ENCODE results near the gene ALPG. TPM values are rescaled to one million over a fixed set of nuclear protein-coding genes. Genes with fewer than 3 reads are reported as not detected.
A peak's percentile ranks its signal among the peaks of the same experiment; 100 is the strongest.
"Not testable (repeated sequence)": the region's sequence is repeated elsewhere in the genome, so short reads cannot be mapped to it uniquely, and the experiment has no call there.

The ALPG gene
- total RNA-seq, 1 donor from 2014 or later: not detected

DNA sequence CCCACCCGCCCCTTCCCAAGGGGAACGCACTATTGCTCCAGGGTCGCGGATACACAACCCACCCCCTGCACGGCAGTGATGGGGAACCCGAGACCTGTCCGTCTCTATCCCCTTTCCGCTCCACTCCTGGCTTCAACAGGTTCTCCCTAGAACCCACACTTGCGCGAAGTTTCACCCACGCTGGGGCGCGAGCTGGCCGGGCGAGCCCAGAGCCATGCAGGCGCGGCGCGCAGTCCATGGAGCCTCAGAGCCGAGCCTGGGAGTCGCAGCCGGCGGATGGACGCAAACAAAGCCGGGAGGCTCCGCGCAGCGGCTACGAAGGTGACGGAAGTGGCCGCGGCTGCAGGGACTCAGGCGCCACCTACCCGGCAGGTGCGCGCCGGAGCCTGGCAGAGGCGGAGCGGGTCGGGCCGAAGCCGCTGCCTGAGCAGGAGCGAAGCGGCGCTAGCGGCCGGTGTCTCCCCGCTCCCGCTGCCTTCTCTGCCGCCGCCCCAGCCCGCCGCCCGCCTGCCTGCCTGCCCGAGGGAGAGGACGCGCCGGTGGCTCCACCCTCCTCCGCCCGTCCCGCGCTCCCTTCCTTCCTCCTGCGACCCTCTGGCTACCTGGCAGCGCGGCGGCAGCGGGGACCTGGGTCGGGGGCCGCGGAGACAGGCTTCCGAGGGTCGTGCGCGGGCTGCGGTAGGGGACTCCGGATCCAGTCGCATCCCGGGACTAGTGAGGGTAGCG is 14.0 kb downstream of the ALPG start:
- H3K27ac Mint-ChIP-seq: no peak overlapping the region
- DNase-seq (ENCODE audit: low spot score): peak; percentile 23
- intact Hi-C loops (cut with micrococcal nuclease): no loop called here
- H3K36me3 Mint-ChIP-seq (ENCODE audit: low read depth): peaks cover 5% of the 10 kb centered on the region
- H3K27me3 Mint-ChIP-seq (ENCODE audit: low read depth): peaks cover 53% of the 10 kb centered on the region
- H3K4me1 Mint-ChIP-seq (ENCODE audit: low read depth): peaks cover 6% of the 10 kb centered on the region
- no peak overlapping the region for H3K4me3 Mint-ChIP-seq (ENCODE audit: low read depth)
- H3K9me3 Mint-ChIP-seq: peaks cover 9% of the 10 kb centered on the region

GRCh38 chr2:232421189-232421785 is 14.6 kb downstream of the ALPG start:
- H3K4me3 Mint-ChIP-seq (ENCODE audit: low read depth): no peak overlapping the region
- intact Hi-C loops (cut with micrococcal nuclease): no loop called here
- H3K27me3 Mint-ChIP-seq (ENCODE audit: low read depth): peaks cover 54% of the 10 kb centered on the region

DNA sequence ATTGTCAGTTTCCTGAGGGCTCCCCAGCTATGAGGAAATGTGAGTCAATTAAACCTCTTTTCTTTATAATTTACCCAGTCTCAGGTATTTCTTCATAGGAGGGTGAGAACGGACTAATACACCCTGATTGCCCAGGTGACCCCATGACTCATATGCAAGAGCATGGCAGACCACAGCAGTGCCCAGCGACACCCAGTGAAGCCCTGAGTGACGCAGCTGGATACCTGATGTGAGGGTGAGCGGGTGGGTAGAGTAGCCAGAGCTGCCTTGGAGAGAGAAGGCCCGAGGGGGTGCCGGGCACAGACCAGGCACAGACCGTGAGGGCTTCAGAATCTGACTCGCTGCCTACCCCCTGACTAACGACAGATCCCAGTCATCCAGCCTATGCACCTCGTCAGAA is 15.4 kb downstream of the ALPG start:
- no peak for DNase-seq (ENCODE audit: low spot score)
- no peak overlapping the region for H3K4me3 Mint-ChIP-seq (ENCODE audit: low read depth)
- intact Hi-C loops (cut with micrococcal nuclease): no loop called here
- no peak overlapping the region for H3K27ac Mint-ChIP-seq
- H3K27me3 Mint-ChIP-seq (ENCODE audit: low read depth): peaks cover 54% of the 10 kb centered on the region
- H3K36me3 Mint-ChIP-seq (ENCODE audit: low read depth): peaks cover 5% of the 10 kb centered on the region
- peaks cover 6% of the 10 kb centered on the region for H3K4me1 Mint-ChIP-seq (ENCODE audit: low read depth)
- peaks cover 9% of the 10 kb centered on the region for H3K9me3 Mint-ChIP-seq

More at GRCh38 chr2:232421189-232421785, 14.6 kb downstream of the ALPG start:
- H3K4me1 Mint-ChIP-seq (ENCODE audit: low read depth): peaks cover 6% of the 10 kb centered on the region
- no peak overlapping the region for H3K27ac Mint-ChIP-seq
- H3K36me3 Mint-ChIP-seq (ENCODE audit: low read depth): peaks cover 5% of the 10 kb centered on the region
- no peak for DNase-seq (ENCODE audit: low spot score)
- peaks cover 9% of the 10 kb centered on the region for H3K9me3 Mint-ChIP-seq

- DNase-seq (ENCODE audit: low spot score); H3K4me1 Mint-ChIP-seq (ENCODE audit: low read depth); H3K4me3 Mint-ChIP-seq (ENCODE audit: low read depth); H3K9me3 Mint-ChIP-seq; H3K27ac Mint-ChIP-seq; H3K36me3 Mint-ChIP-seq (ENCODE audit: low read depth); intact Hi-C loops (cut with micrococcal nuclease): not testable (repeated sequence)
- H3K27me3 Mint-ChIP-seq (ENCODE audit: low read depth): peaks cover 50% of the 10 kb centered on the region
Observed at GRCh38 chr2:232422996-232423395, 16.4 kb downstream of the ALPG start.

- H3K4me3 Mint-ChIP-seq (ENCODE audit: low read depth); H3K27ac Mint-ChIP-seq; H3K4me1 Mint-ChIP-seq (ENCODE audit: low read depth); H3K9me3 Mint-ChIP-seq; DNase-seq (ENCODE audit: low spot score); H3K36me3 Mint-ChIP-seq (ENCODE audit: low read depth); intact Hi-C loops (cut with micrococcal nuclease): not testable (repeated sequence)
- peaks cover 46% of the 10 kb centered on the region for H3K27me3 Mint-ChIP-seq (ENCODE audit: low read depth)
Observed at GRCh38 chr2:232423407-232423806, 16.8 kb downstream of the ALPG start.

DNA sequence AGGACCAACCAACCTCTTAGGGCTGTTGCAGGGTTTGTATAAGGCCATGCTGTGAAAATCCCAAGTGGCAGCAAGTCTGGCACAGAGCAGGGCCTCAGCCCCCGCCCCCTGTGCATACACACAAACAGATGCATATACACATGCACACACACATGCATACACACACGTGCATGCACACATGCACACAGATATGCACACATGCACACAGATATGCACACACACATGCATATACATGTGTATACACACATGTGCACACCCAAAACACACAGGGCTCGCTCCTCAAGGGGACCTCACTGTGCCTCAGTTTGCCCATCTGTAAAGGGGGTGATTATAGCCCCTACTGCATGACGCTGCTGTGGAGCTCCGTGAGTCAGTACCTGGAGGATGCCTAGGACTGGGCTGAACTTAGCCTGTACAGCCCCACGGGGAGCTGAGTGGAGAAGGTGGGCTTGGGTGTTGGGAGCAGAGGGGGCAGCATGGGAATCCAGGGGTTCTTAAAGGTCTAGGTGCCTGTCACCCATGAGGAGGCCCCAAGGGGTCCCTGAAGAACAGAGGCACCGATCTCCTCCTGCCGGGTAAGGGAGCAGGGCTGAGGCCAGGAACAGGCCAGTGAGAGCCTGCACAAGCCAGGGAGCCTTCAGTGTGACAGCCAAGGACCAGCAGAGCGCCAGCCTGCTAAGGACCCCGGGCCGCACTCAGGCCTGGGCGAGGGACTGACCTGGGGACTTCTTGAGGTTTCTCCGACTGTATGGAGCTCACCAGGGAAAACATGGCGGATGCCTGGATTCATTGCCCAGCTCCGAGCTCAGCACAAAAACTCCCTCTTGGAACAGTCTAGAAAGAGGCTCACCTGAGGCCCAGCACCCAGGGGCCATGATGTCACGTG is 25.3 kb downstream of the ALPG start:
- intact Hi-C loops (cut with micrococcal nuclease): no loop called here
- peaks cover 1% of the 10 kb centered on the region for H3K27me3 Mint-ChIP-seq (ENCODE audit: low read depth)
- DNase-seq (ENCODE audit: low spot score): no peak

DNA sequence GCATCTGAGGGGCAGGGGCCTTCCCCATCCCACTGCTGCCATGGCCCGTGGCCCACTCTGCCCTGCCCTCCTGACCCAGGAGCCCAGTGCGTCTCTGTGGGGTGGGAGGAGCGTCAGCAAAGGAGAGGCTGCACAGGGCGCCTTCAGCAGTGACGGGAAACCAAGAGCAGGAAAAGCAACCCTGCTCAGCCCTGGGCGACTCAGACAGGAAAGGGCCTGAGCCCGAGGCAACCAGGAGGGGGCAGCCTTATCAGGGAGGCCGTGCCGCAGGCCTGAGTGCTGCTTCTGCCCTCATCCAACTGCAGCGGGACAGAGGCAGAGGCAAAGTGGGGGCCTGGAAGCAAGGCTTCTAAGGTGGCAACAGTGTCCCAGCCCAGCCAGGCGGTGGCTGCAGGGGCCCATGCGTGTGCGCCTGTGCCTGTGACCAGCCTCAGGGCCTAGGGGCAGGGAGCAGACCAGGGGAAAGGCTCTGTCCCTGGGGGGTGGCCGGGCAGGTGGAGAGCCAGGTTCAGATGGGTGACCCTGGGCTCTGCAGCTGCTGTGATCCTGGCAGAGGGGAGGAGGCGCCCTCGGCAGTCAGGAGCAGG is 26.0 kb downstream of the ALPG start:
- Mint-ChIP-seq H3K27me3 (ENCODE audit: low read depth) (peaks cover 1% of the 10 kb centered on the region), H3K9me3 (no peaks in the 10 kb centered on the region), H3K36me3 (ENCODE audit: low read depth) (no peaks in the 10 kb centered on the region), H3K27ac (no peak overlapping the region), H3K4me3 (ENCODE audit: low read depth) (no peak overlapping the region), H3K4me1 (ENCODE audit: low read depth) (no peaks in the 10 kb centered on the region)
- intact Hi-C loops (cut with micrococcal nuclease): no loop called here
- no peak for DNase-seq (ENCODE audit: low spot score)

More for the DNA sequence above, 25.3 kb downstream of the ALPG start:
- no peaks in the 10 kb centered on the region for H3K9me3 Mint-ChIP-seq
- no peaks in the 10 kb centered on the region for H3K36me3 Mint-ChIP-seq (ENCODE audit: low read depth)
- no peak overlapping the region for H3K4me3 Mint-ChIP-seq (ENCODE audit: low read depth)
- no peak overlapping the region for H3K27ac Mint-ChIP-seq
- H3K4me1 Mint-ChIP-seq (ENCODE audit: low read depth): no peaks in the 10 kb centered on the region

GRCh38 chr2:232433622-232434021 is 27.0 kb downstream of the ALPG start:
- H3K9me3 Mint-ChIP-seq; H3K36me3 Mint-ChIP-seq (ENCODE audit: low read depth); intact Hi-C loops (cut with micrococcal nuclease); H3K27me3 Mint-ChIP-seq (ENCODE audit: low read depth); H3K27ac Mint-ChIP-seq; DNase-seq (ENCODE audit: low spot score); H3K4me3 Mint-ChIP-seq (ENCODE audit: low read depth); H3K4me1 Mint-ChIP-seq (ENCODE audit: low read depth): not testable (repeated sequence)

DNA sequence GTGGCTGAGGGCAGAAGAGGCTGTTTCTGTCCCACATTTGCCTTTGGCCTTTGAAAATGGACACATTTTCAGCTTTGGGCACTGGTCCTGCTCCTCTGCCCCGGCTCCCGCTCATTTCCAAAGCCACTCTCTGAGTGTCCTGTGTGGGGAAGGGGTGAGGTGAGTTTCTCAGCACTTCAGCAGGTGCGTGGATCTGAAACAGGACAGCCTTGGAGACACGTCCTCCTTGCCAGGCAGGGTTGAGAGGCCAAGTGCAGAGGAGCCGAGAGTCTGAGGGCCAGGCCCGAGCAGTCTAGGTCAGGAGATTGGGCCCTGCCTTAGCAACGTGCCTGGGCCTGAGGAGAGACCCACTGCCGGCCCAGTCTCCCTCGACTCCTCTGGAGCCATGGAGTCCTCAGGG is 27.4 kb downstream of the ALPG start:
- Mint-ChIP-seq H3K4me3 (ENCODE audit: low read depth) (no peak overlapping the region), H3K27ac (no peak overlapping the region), H3K36me3 (ENCODE audit: low read depth) (no peaks in the 10 kb centered on the region), H3K27me3 (ENCODE audit: low read depth) (peaks cover 1% of the 10 kb centered on the region), H3K9me3 (no peaks in the 10 kb centered on the region), H3K4me1 (ENCODE audit: low read depth) (no peaks in the 10 kb centered on the region)
- DNase-seq (ENCODE audit: low spot score): no peak
- intact Hi-C loops (cut with micrococcal nuclease): no loop called here

DNA sequence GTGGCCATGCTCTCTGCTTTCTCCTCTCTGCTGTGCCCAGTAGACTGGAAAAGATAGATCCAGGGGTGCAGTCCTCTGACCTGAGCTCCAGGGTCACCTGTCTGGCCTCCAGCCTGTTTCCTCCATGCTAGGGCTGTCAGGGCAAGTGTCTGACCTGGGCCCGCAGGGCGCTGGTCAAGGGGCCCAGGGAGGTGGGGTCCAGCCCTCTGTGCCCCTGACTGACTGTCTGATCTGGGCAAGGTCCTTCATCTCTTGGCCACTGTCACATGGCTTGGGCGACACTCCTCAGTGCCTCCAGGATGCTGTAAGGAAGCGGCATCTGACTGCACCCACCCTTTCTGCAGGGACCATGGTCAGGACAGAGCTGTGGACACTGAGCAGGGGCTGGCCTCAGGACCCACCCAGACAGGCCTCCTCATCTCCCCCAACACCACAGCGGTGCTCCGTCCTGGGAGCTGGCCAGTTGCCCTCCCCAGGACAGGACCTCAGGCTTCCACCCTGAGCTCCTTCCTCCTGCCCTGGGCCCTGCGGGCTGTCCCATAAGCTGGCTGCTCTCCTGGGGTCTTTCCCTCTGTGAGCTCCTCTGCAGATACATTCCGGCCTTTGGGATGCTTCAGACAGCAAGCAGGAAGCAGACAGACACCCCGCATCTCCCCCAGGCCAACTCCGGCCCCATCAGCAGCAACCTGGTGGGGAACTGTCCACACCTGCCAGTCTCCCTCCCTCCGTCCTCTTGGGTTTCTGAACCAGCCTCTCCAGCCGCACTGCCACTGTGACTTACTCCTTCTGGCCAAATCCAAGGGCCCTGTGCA is 28.1 kb downstream of the ALPG start:
- Mint-ChIP-seq H3K4me1 (ENCODE audit: low read depth) (no peaks in the 10 kb centered on the region), H3K9me3 (no peaks in the 10 kb centered on the region), H3K27ac (no peak overlapping the region), H3K4me3 (ENCODE audit: low read depth) (no peak overlapping the region), H3K27me3 (ENCODE audit: low read depth) (peaks cover 1% of the 10 kb centered on the region), H3K36me3 (ENCODE audit: low read depth) (no peaks in the 10 kb centered on the region)
- intact Hi-C loops (cut with micrococcal nuclease): no loop called here
- DNase-seq (ENCODE audit: low spot score): no peak

GRCh38 chr2:232435375-232435648 is 28.7 kb downstream of the ALPG start:
- Mint-ChIP-seq H3K9me3 (no peaks in the 10 kb centered on the region), H3K4me1 (ENCODE audit: low read depth) (peaks cover 3% of the 10 kb centered on the region), H3K4me3 (ENCODE audit: low read depth) (no peak overlapping the region), H3K27me3 (ENCODE audit: low read depth) (no peaks in the 10 kb centered on the region), H3K27ac (no peak overlapping the region), H3K36me3 (ENCODE audit: low read depth) (no peaks in the 10 kb centered on the region)
- intact Hi-C loops (cut with micrococcal nuclease): no loop called here
- DNase-seq (ENCODE audit: low spot score): no peak

DNA sequence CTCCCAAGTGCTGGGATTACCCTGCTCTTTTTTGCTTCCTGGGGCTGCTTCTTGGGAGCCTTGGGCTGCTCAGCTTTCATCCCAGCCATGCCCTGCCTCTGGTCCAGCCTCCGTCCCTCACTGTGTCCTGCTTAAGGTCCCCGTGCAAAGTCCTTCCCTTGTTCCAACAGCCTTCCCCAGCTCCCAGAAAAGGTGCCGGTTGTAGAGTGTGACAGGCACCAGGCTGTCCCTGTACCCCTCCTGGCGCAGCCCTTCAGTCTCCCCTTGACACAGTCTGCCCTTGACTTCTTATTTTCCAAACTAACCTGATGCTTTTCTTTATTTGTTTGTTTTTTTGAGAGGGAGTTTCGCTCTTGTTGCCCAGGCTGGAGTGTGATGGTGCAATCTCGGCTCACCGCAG is 29.2 kb downstream of the ALPG start:
- DNase-seq (ENCODE audit: low spot score): no peak
- H3K4me3 Mint-ChIP-seq (ENCODE audit: low read depth): no peak overlapping the region
- no peaks in the 10 kb centered on the region for H3K9me3 Mint-ChIP-seq
- H3K4me1 Mint-ChIP-seq (ENCODE audit: low read depth): peaks cover 4% of the 10 kb centered on the region
- H3K27me3 Mint-ChIP-seq (ENCODE audit: low read depth): no peaks in the 10 kb centered on the region
- intact Hi-C loops (cut with micrococcal nuclease): no loop called here
- H3K36me3 Mint-ChIP-seq (ENCODE audit: low read depth): no peaks in the 10 kb centered on the region
- H3K27ac Mint-ChIP-seq: no peak overlapping the region
